Suppressor macrophage (primary cell): Measurements from ENCODE around the gene DUS1L.

Experiments
- DNase-seq, 4 experiments: peaks; one replicate each; pipeline ENCODE4 v3.0.0-alpha.2; 2020 to 2022
- total RNA-seq, 17 experiments: gene quantifications; one replicate each; lab custom pipeline; 2026; ENCODE audit warnings: mixed read lengths in 6 of 17, inconsistent platforms in 3 of 17; lab: John Stamatoyannopoulos, UW

DUS1L gene
- 27.8 to 109 (median 48.6) reads per million in 17 experiments for total RNA-seq

GRCh38 chr17:82065638-82066303 is at the start of gene DUS1L:
DUS1L (minus strand) TSS chr17:82065804; CDS start chr17:82065059, 745 bp downstream.
- DNase-seq = peak; percentile 77 to 93 (median 88)

DNA sequence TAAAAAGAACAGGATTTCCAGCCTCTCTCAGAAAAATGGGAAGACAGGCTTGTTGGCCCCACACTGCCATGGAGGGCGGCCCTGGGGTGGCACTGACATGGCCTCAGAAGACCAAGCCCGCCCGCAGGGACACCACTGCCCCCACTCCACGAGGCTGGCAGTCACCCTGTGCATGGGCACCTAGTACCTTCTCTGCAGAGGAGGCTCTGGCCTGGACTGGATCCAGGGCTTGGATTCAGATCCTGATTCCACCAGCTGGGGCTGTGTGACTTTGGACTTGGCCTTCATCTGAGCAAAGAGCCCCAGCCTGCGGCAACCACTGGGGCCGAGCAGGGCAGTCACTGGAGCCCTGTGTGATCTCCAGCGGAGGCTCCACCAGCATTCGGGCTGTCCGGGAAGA is 49.3 kb upstream of the DUS1L start:
- no peak for DNase-seq

GRCh38 chr17:82114447-82114846 is 48.8 kb upstream of the DUS1L start:
- DNase-seq = no peak

DNA sequence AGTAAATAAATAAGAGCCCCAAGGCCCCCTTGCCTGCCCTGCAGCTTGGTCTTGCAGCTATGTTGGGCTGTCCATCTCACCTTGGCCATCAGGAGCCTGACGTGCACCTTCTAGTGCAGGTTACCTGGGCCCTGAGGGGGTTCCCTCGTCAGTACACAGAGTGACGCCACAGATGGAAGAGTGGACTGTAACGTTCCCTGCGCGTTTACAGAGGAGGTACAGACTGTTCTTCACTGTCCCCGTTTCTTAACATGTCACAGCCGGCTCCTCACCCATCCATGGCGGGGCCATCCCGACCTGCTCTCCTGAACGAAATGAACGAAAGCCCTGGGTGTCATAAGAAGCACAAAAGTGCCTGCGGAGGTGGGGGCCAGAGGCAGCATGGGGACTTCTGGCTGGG is 48.3 kb upstream of the DUS1L start:
- DNase-seq = no peak

DNA sequence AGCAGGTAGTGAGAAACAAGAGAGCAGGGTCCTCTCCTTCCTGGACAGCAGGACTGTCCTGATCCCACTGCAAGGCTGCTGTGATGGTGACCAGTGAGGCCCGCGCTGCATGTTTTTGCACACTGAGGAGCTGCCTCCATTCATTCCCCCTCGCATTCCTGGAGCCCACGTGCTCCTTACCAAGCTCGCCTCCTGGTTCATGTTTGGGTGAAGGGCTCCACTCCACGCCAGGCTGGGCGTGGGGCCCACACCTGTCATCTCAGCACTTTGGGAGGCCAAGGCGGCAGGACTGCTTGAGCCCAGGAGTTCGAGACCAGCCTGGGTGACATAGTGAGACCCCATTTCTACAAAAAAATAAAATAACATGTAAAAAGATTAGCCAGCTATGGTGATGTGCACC is 47.8 kb upstream of the DUS1L start:
- DNase-seq = no peak

- no peak for DNase-seq
These were observed 47.3 kb upstream of the DUS1L start for GRCh38 chr17:82112914-82113311.

DNA sequence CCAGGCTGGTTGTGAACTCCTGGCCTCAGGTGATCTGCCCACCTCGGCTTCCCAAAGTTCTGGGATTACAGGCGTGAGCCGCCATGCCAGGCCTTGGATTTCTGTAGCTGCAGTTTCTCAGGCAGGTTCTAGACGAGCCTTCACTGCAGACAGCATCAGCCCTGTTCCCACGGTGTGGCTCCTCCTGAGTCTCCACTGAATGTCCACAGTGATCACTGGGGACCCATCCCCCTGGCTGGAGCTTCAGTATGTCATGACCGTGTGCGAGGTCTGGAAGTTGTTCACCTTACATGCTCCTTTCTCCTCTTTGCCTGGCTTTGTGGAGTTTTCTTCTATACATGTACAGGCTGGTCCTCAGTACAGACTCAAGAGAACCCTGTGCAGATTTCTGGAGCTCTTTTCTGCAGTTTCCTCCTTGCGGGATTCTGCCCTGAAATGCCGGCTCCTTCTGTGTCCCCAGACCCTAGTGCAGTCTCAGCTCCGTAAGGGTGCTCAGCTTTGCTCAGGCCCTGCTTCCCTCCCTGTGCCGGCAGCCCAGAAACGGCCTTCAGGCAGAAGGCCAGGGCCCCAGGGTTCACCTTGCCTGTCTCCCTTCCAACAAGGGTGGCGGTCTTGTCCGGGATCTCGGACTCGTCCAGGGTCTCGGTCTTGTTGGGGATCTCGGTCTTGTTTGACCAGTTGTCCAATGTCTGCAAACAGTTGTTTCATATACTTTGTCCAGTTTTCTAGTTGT is 46.7 kb upstream of the DUS1L start:
- DNase-seq = no peak

GRCh38 chr17:82110298-82110697 is 44.7 kb upstream of the DUS1L start:
- no peak for DNase-seq

- DNase-seq = no peak
These were observed 43.4 kb upstream of the DUS1L start for GRCh38 chr17:82108961-82109475.

DNA sequence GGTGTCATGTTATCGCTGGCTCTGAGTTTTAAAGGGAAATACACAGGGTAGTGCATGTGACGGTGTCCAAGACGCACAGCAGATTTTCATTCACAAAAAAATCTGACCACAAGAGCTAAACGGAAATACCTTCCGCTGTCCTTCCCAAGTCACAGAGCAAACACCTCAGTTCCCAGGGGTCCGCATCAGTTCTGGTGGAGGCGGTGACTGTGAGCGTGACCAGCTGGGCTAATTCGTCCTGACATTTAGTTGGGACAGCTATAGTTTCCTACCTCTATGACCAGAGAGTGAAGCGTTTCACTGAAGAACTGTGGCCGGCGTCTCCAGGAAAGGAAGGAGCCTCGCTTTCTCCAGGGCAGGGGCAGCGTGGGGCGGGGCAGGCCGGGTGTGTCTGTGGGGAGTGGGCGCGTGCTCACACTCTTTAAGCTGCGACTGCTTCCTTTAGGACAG is 42.9 kb upstream of the DUS1L start:
- DNase-seq = no peak

DNA sequence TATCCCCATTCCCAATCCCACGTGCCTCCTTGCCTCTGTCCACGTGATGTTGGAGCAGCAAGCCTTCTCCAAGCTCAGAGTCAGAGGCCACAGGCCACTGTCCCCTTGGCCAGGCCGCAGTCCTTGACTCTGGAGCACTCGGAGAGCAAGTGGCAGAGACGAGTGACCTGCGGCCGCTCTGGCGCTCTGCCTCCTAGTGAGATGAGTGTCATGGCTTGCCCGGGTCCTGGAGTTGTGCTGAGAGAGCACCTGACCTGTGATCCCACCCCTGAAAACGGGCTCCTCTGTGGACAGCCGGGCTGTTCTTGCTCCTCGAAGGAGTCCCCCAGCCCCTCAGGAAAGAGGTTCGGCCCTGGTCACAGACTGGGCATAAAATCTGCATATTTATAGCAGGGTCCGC is 42.4 kb upstream of the DUS1L start:
- no peak for DNase-seq

- DNase-seq = peak in 2 of 4 experiments; percentile 26 to 36
These were observed 41.8 kb upstream of the DUS1L start for GRCh38 chr17:82107341-82107860.

GRCh38 chr17:82106688-82107305 is 41.2 kb upstream of the DUS1L start:
- DNase-seq = no peak

- peak; percentile 63 to 85 (median 74) for DNase-seq
These were observed 40.5 kb upstream of the DUS1L start for GRCh38 chr17:82105882-82106687.

- no peak for DNase-seq
These were observed 39.8 kb upstream of the DUS1L start for GRCh38 chr17:82105417-82105881.

DNA sequence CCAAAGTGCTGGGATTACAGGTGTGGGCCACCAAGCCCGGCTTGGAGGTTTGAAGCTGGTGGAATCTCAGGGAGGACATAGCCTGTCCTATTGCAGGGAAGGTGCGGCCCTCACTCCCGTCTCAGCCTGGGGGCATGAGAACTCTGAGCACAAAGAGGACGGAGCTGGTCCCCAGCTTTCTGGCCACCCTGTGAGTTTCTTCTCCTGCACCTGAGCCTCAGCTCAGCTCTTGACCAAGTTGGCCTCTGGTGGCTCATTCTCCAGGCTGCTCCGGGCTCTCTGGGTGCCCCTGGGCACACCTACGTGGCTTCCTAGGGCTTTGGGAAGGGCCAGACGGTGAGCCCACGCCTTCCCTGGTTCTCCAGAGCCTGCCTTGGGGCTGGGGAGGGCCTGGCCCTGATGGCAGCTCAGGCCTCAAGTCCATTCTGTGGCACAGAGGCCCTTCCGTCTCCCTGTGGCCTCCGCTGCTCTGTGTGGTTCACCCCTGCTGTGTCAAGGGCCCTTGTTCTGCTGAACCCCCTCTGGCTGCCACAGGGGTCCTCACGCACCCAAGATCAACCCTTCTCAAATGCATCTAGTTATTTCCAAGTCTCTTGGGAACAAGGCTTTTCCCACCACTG is 39.3 kb upstream of the DUS1L start:
- DNase-seq = no peak

DNA sequence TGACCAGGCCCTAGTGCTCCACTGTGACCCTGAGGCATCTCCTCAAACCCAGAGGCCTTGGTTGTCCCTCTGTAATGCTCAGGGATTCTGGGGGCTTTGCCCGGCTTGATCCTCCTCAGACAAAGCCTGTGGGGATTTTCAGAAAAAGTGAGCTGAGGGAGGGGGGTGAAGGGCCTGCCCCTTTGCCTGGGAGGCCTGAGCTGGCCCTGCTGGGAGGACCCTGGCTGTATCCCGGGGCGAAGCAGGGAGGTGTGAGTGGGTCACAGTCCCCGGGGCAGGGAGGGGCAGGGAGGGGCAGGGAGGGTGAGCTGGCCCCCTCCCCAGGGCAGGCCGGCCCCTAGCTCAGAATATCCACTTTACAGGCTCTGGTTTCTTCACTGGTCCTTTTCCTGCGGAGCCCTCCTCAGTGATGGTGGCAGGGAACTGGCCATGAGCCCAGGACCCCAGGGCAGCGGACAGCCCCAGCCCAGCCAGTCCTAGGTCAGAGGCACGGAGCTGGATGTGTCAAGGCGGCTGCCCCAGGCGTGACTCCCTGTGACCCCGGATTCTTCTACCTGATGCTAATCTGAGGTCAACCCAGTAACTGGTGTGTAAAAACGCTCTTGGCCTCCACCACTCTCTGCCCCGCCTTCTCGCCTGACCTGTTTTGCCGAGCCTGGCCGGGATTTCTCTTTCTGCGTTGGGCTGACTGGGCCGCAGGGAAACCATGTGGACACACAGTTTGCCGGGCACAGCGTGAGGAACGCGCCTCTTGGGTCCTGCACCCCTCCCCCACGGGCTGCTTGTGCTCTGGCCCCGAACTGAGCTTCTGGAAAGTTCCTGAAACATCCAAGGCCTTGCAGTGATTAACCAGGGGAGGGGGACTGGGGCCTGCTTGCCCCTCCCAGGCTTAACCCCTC is 38.2 kb upstream of the DUS1L start:
- no peak for DNase-seq

- no peak for DNase-seq
These were observed 36.4 kb upstream of the DUS1L start for GRCh38 chr17:82101767-82102679.

GRCh38 chr17:82101301-82101715 is 35.7 kb upstream of the DUS1L start:
- DNase-seq = no peak
